ENCODE data around the gene EEF2K. TPM values are rescaled to one million over a fixed set of nuclear protein-coding genes. Genes with fewer than 3 reads are reported as not detected.
"Not testable (repeated sequence)": the region's sequence is repeated elsewhere in the genome, so short reads cannot be mapped to it uniquely, and the experiment has no call there.

Gene EEF2K
- total RNA-seq, 4 donors from 2014 or later: 14.7 to 59.9 (median 26.4) TPM

- ATAC-seq (ENCODE audit: low FRiP score): no peak
- no peak for DNase-seq (ENCODE audit: low spot score)
- TF ChIP-seq CTCF (IDR thresholded peaks at IDR 0.05): no peak
Observed at GRCh38 chr16:22299036-22299435, 93.0 kb downstream of the EEF2K start.

GRCh38 chr16:22300427-22301071 lies 94.5 kb downstream of the EEF2K start:
- no peak for TF ChIP-seq CTCF (IDR thresholded peaks at IDR 0.05)
- no peak for ATAC-seq (ENCODE audit: low FRiP score)

GRCh38 chr16:22301423-22301822 lies 95.3 kb downstream of the EEF2K start:
- not testable (repeated sequence) for DNase-seq (ENCODE audit: low spot score); ATAC-seq (ENCODE audit: low FRiP score)

More at GRCh38 chr16:22300427-22301071, 94.5 kb downstream of the EEF2K start:
- DNase-seq (ENCODE audit: low spot score): no peak

GRCh38 chr16:22302776-22303363 lies 96.8 kb downstream of the EEF2K start:
- no peak for DNase-seq (ENCODE audit: low spot score)
- no peak for TF ChIP-seq CTCF (IDR thresholded peaks at IDR 0.05)
- no peak for ATAC-seq (ENCODE audit: low FRiP score)

GRCh38 chr16:22304411-22304810 lies 98.3 kb downstream of the EEF2K start:
- TF ChIP-seq CTCF (IDR thresholded peaks at IDR 0.05): no peak
- DNase-seq (ENCODE audit: low spot score): no peak
- no peak for ATAC-seq (ENCODE audit: low FRiP score)

- TF ChIP-seq CTCF (IDR thresholded peaks at IDR 0.05): no peak
Observed at GRCh38 chr16:22306788-22307187, 100.7 kb downstream of the EEF2K start.

GRCh38 chr16:22307838-22308237 lies 101.8 kb downstream of the EEF2K start:
- DNase-seq (ENCODE audit: low spot score) (no peak), ATAC-seq (ENCODE audit: low FRiP score) (no peak)
- no peak for TF ChIP-seq CTCF (IDR thresholded peaks at IDR 0.05)

More at GRCh38 chr16:22306788-22307187, 100.7 kb downstream of the EEF2K start:
- ATAC-seq (ENCODE audit: low FRiP score): no peak
- no peak for DNase-seq (ENCODE audit: low spot score)
